GM12878 (cell line): ENCODE results near the gene ALOX12. TPM values are rescaled to one million over a fixed set of nuclear protein-coding genes. Genes with fewer than 3 reads are reported as not detected.
A peak's percentile ranks its signal among the peaks of the same experiment; 100 is the strongest.

Experiments
- CBX5 ChIP-seq: sonication (generic); IDR thresholded peaks from 2 replicates; pipeline ENCODE4 v1.6.1; 2016; ENCODE audit warnings: low read depth, moderate library complexity, mild to moderate bottlenecking, inconsistent platforms
- EED ChIP-seq: sonication (generic); IDR thresholded peaks from 2 replicates; pipeline ENCODE4 v1.6.1; 2016; ENCODE audit warnings: antibody characterized with exemption, low read depth
- EGR1 ChIP-seq, 2 experiments: IDR thresholded peaks; 1 replicate in 1 of 2; 2 replicates in 1 of 2; pipeline ENCODE4 v1.6.1; 2011 to 2012; ENCODE audit warnings: low read depth in 2 of 2, low read length in 2 of 2, borderline replicate concordance in 1 of 2, mild to moderate bottlenecking in 1 of 2, moderate library complexity in 1 of 2
- FOS ChIP-seq: IDR thresholded peaks from 3 replicates; pipeline ENCODE4 v1.6.1; 2011; ENCODE audit warnings: borderline replicate concordance; ENCODE audit not compliant: insufficient read length; ENCODE audit errors: extremely low read depth
- GATAD2B ChIP-seq: fragments of 450-650 bp; conservative IDR thresholded peaks from 2 replicates; pipeline ENCODE4 v1.6.1; 2017; ENCODE audit warnings: low read depth, mild to moderate bottlenecking, moderate library complexity
- JUNB ChIP-seq: IDR thresholded peaks from 2 replicates; pipeline ENCODE4 v1.6.1; 2016; ENCODE audit warnings: antibody characterized with exemption, mild to moderate bottlenecking
- MYC ChIP-seq: IDR thresholded peaks from 2 replicates; pipeline ENCODE4 v1.6.1; 2011; ENCODE audit warnings: mild to moderate bottlenecking, low read length, moderate library complexity, inconsistent platforms; ENCODE audit not compliant: insufficient read depth, insufficient replicate concordance, insufficient read length, severe bottlenecking
- NFIC ChIP-seq: IDR thresholded peaks from 2 replicates; pipeline ENCODE4 v1.6.1; 2012; ENCODE audit warnings: low read depth, mild to moderate bottlenecking, inconsistent platforms, low read length, moderate library complexity
- NFYA ChIP-seq: IDR thresholded peaks from 2 replicates; pipeline ENCODE4 v1.6.1; 2011; ENCODE audit warnings: low read depth, mild to moderate bottlenecking, low read length, improper control_type of control experiment, borderline replicate concordance
- NR2C2 ChIP-seq: IDR thresholded peaks from 2 replicates; pipeline ENCODE4 v1.6.1; 2011; ENCODE audit warnings: borderline replicate concordance, low read depth; ENCODE audit not compliant: control insufficient read depth, insufficient read length
- NRF1 ChIP-seq: conservative IDR thresholded peaks from 2 replicates; pipeline ENCODE4 v1.6.1; 2011; ENCODE audit warnings: mild to moderate bottlenecking, low read depth, low read length, improper control_type of control experiment
- PAX8 ChIP-seq: fragments of 450-650 bp; IDR thresholded peaks from 2 replicates; pipeline ENCODE4 v1.6.1; 2017; ENCODE audit warnings: mild to moderate bottlenecking, moderate library complexity
- POLR2A ChIP-seq: IDR thresholded peaks from 2 replicates; pipeline ENCODE4 v1.6.1; 2011; ENCODE audit warnings: low read depth, mild to moderate bottlenecking, low read length
- RFX5 ChIP-seq: IDR thresholded peaks from 2 replicates; pipeline ENCODE4 v1.6.1; 2011; ENCODE audit warnings: low read depth, low read length, improper control_type of control experiment
- SIN3A ChIP-seq: IDR thresholded peaks from 2 replicates; pipeline ENCODE4 v1.6.1; 2012; ENCODE audit warnings: low read depth, low read length, improper control_type of control experiment
- SMAD1 ChIP-seq: fragments of 450-650 bp; IDR thresholded peaks from 2 replicates; pipeline ENCODE4 v1.6.1; 2018; ENCODE audit warnings: mild to moderate bottlenecking, low read depth; ENCODE audit not compliant: partially characterized antibody
- SP1 ChIP-seq: IDR thresholded peaks from one replicate; pipeline ENCODE4 v1.6.1; 2011; ENCODE audit warnings: low read depth, low read length
- SPI1 ChIP-seq: IDR thresholded peaks from 2 replicates; pipeline ENCODE4 v1.6.1; 2011; ENCODE audit warnings: low read depth, mild to moderate bottlenecking, low read length, moderate library complexity, borderline replicate concordance; ENCODE audit not compliant: insufficient read depth
- SRF ChIP-seq, 2 experiments: IDR thresholded peaks; 2 replicates each; pipeline ENCODE4 v1.6.1; 2011; ENCODE audit warnings: low read depth in 2 of 2, low read length in 2 of 2, mild to moderate bottlenecking in 1 of 2, moderate library complexity in 1 of 2
- STAT3 ChIP-seq: IDR thresholded peaks from 2 replicates; pipeline ENCODE4 v1.6.1; 2011; ENCODE audit warnings: low read depth, low read length, improper control_type of control experiment
- TCF7 ChIP-seq: IDR thresholded peaks from 2 replicates; pipeline ENCODE4 v1.6.1; 2014; ENCODE audit warnings: antibody characterized with exemption, borderline replicate concordance
- WRNIP1 ChIP-seq: IDR thresholded peaks from 2 replicates; pipeline ENCODE4 v1.6.1; 2011; ENCODE audit warnings: low read depth, low read length, improper control_type of control experiment, borderline replicate concordance
- ZNF207 ChIP-seq: fragments of 450-650 bp; IDR thresholded peaks from 2 replicates; pipeline ENCODE4 v1.6.1; 2014; ENCODE audit warnings: antibody characterized with exemption, mild to moderate bottlenecking, borderline replicate concordance
- ZNF217 ChIP-seq: fragments of 450-650 bp; IDR thresholded peaks from 2 replicates; pipeline ENCODE4 v1.6.1; 2017; ENCODE audit warnings: antibody characterized with exemption, mild to moderate bottlenecking
- ZNF622 ChIP-seq: fragments of 450-650 bp; IDR thresholded peaks from 2 replicates; pipeline ENCODE4 v1.6.1; 2017; ENCODE audit warnings: mild to moderate bottlenecking, inconsistent platforms
- ZSCAN29 ChIP-seq: fragments of 450-650 bp; IDR thresholded peaks from 2 replicates; pipeline ENCODE4 v1.6.1; 2017; ENCODE audit warnings: mild to moderate bottlenecking, moderate library complexity
- polyA plus RNA-seq, 11 experiments: library from polyadenylated mRNA; depleted of rRNA in 4 of 11; unstranded in 6 of 11; stranded (reverse) in 5 of 11; fragments of >200 nt; fragmentation: Nextera tagmentation in 4 of 11; fragmentation: Illumina TruSeq in 1 of 11; extraction: Ambion mirVana in 4 of 11; extraction: Trizol in 1 of 11; gene quantifications; 1 replicate in 1 of 11; 2 replicates in 10 of 11; pipeline versions ENCODE4 v1.2.1 to v1.2.3, GENCODE V29; 2011 to 2016; ENCODE audit warnings: inconsistent platforms in 2 of 11, missing spikeins in 2 of 11, low read depth in 1 of 11
- total RNA-seq, 4 experiments: library from RNA; depleted of rRNA in 3 of 4; stranded (reverse); fragments of >200 nt in 3 of 4; fragmentation: Illumina TruSeq in 1 of 4; extraction: Trizol in 1 of 4; gene quantifications; 2 replicates each; pipeline versions ENCODE4 v1.2.1 to v1.2.3, GENCODE V29; 2013 to 2021
- TF ChIP-seq, protein P1 (sequence below): fragments of 450-650 bp; IDR thresholded peaks from 2 replicates; pipeline ENCODE4 v1.6.1; 2017; ENCODE audit warnings: antibody characterized with exemption, mild to moderate bottlenecking, moderate library complexity
- TF ChIP-seq, protein P2 (sequence below): IDR thresholded peaks from 2 replicates; pipeline ENCODE4 v1.6.1; 2011; ENCODE audit warnings: low read depth, mild to moderate bottlenecking, low read length, moderate library complexity, borderline replicate concordance; ENCODE audit errors: extremely low read depth
- TF ChIP-seq, protein P3 (sequence below): IDR thresholded peaks from 2 replicates; pipeline ENCODE4 v1.6.1; 2012; ENCODE audit warnings: low read depth, low read length, improper control_type of control experiment

Gene ALOX12
- total and polyA plus RNA-seq, 10 of the 15 experiments (the other 5 are each of a cell fraction or from before 2014, with no cell fraction given), result 0.23 to 0.82 (median 0.58) TPM; not detected in 6

DNA sequence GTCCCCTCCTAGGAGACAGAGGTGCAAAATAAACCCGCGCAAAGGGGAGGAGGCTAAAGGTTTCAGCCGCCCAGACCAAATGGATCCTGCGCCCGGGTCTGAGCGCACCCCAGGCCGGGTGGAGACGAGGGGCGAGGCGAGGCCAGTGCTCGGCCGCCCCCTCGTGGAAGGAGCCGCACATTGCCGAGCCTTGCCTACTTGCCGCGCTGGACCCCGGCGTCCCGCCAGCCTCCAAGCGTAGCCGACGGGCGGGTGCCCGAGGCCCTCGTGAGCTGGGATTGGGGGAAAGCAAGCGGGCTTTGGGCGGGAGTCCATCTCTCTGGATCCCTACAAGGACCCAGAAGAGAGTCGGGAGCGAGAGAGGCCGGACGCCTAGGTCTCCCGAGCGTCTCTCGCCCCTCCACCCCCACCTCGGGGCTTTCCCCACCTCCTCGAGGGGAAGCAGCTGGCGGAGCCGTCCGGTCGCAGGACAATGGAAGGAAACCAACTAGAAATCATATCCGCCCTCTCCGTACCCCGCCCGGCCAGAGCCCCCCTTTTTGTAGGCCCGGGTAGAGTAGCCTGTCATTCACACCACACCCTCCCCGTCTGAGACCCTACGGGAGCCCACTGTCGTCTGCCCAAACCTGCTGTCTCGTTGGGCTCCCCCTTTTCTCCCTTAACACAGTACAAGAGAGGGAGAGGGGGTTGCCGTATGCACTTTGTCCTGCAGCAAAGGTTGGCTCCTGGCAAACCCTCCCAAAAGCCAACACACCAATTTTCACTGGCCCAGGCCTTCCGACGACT, 26.3 kb downstream of the ALOX12 start (continued):
- TF ChIP-seq, protein P1, sequence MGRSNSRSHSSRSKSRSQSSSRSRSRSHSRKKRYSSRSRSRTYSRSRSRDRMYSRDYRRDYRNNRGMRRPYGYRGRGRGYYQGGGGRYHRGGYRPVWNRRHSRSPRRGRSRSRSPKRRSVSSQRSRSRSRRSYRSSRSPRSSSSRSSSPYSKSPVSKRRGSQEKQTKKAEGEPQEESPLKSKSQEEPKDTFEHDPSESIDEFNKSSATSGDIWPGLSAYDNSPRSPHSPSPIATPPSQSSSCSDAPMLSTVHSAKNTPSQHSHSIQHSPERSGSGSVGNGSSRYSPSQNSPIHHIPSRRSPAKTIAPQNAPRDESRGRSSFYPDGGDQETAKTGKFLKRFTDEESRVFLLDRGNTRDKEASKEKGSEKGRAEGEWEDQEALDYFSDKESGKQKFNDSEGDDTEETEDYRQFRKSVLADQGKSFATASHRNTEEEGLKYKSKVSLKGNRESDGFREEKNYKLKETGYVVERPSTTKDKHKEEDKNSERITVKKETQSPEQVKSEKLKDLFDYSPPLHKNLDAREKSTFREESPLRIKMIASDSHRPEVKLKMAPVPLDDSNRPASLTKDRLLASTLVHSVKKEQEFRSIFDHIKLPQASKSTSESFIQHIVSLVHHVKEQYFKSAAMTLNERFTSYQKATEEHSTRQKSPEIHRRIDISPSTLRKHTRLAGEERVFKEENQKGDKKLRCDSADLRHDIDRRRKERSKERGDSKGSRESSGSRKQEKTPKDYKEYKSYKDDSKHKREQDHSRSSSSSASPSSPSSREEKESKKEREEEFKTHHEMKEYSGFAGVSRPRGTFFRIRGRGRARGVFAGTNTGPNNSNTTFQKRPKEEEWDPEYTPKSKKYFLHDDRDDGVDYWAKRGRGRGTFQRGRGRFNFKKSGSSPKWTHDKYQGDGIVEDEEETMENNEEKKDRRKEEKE, result no peak
- TF ChIP-seq MYC (no peak), PAX8 (no peak), CBX5 (no peak), NFYA (no peak), POLR2A (peak; percentile 31; the same call in 1 of the 2 replicates), SMAD1 (no peak), EED (no peak), GATAD2B (peak; percentile 84; the same call in 1 of the 2 replicates), NFIC (no peak), NR2C2 (no peak), STAT3 (no peak), JUNB (no peak), ZNF207 (peak; percentile 86; the same call in 1 of the 2 replicates), SPI1 (no peak), TCF7 (no peak), ZNF217 (no peak), RFX5 (no peak), ZSCAN29 (no peak), WRNIP1 (no peak), ZNF622 (no peak), EGR1 (IDR thresholded peaks at IDR 0.05; ENCODE audit: borderline replicate concordance in 1 of 2, low read depth in 2 of 2, low read length in 2 of 2) (peak; percentile 27 to 98), SP1 (no peak), FOS (no peak), SIN3A (no peak), SRF (IDR thresholded peaks at IDR 0.05; ENCODE audit: low read depth in 2 of 2, low read length in 2 of 2) (no peak), NRF1 (no peak)
- TF ChIP-seq, protein P2, sequence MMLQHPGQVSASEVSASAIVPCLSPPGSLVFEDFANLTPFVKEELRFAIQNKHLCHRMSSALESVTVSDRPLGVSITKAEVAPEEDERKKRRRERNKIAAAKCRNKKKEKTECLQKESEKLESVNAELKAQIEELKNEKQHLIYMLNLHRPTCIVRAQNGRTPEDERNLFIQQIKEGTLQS, result no peak
- TF ChIP-seq, protein P3, sequence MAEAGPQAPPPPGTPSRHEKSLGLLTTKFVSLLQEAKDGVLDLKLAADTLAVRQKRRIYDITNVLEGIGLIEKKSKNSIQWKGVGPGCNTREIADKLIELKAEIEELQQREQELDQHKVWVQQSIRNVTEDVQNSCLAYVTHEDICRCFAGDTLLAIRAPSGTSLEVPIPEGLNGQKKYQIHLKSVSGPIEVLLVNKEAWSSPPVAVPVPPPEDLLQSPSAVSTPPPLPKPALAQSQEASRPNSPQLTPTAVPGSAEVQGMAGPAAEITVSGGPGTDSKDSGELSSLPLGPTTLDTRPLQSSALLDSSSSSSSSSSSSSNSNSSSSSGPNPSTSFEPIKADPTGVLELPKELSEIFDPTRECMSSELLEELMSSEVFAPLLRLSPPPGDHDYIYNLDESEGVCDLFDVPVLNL, result peak; percentile 17; the same call in 1 of the 2 replicates
